ENCODE measurements around the gene LXN. TPM values are rescaled to one million over a fixed set of nuclear protein-coding genes. Genes with fewer than 3 reads are reported as not detected.

The LXN gene
- total and polyA plus RNA-seq, 2 of the 8 experiments (the other 6 are each of a cell fraction or from before 2014, with no cell fraction given) = 3.2 to 4.7 TPM

- no peak overlapping the region for H3K56ac ChIP-seq (replicated peaks; ENCODE audit: insufficient read length, low read depth, low read length)
- CTCF ChIA-PET (ENCODE audit: partially characterized antibody) = interaction anchor here (1.2 to 2.4 kb wide), 4 partner anchors 7 to 18 kb away, joined by 3 to 7 read pairs (median 4); partner anchors contain the start of gene GFM1
- TF ChIP-seq FOSL1 (IDR thresholded peaks at IDR 0.05; ENCODE audit: insufficient read depth, low read depth, low read length) (no peak), SP2 (IDR thresholded peaks at IDR 0.05; ENCODE audit: low read length) (no peak), RFX5 (IDR thresholded peaks at IDR 0.05; ENCODE audit: borderline replicate concordance, low read depth, low read length) (no peak), PHF8 (conservative IDR thresholded peaks at IDR 0.05; ENCODE audit: low read depth, low read length) (no peak), RBBP5 (IDR thresholded peaks at IDR 0.05; ENCODE audit: borderline replicate concordance, low read depth, low read length) (no peak), MAX (IDR thresholded peaks at IDR 0.05) (no peak), CBX5 (IDR thresholded peaks at IDR 0.05; ENCODE audit: low read depth, low read length) (no peak), GABPA (IDR thresholded peaks at IDR 0.05; ENCODE audit: borderline replicate concordance, insufficient read depth, low read length) (no peak), JUN (IDR thresholded peaks at IDR 0.05; ENCODE audit: low read depth, low read length) (no peak), CTCF (IDR thresholded peaks at IDR 0.05; ENCODE audit: control extremely low read depth in 1 of 3, insufficient read depth in 1 of 3, low read depth in 1 of 3, low read length in 3 of 3) (no peak), POLR2AphosphoS5 (IDR thresholded peaks at IDR 0.05; ENCODE audit: low read depth, low read length) (no peak)
Observed at GRCh38 chr3:158652463-158652862, 20.0 kb downstream of the LXN start.

More at GRCh38 chr3:158652463-158652862, 20.0 kb downstream of the LXN start:
- H2BK20ac ChIP-seq (ENCODE audit: low read length) = no peak overlapping the region
- H3K27me3 ChIP-seq (replicated peaks in 1 of 4; ENCODE audit: control insufficient read depth in 3 of 4, extremely low read depth in 1 of 4, insufficient read depth in 3 of 4, low read length in 3 of 4) = no peaks in the 10 kb centered on the region
- no peak overlapping the region for H3K18ac ChIP-seq (ENCODE audit: extremely low read depth, low read length)
- H4K91ac ChIP-seq (replicated peaks; ENCODE audit: insufficient read length, low read length) = no peak overlapping the region
- DNase-seq (ENCODE audit: low read depth in 1 of 2, low spot score in 2 of 2) (no peak), FAIRE-seq (no peak)
- WGBS, 2 experiments (ENCODE audit: extremely low coverage in 1 of 2, insufficient coverage in 1 of 2, insufficient read length in 1 of 2, insufficient replicate concordance in 2 of 2, low coverage in 1 of 2, low lambda C conversion rate in 2 of 2, missing lambda C conversion rate in 1 of 2) = 94% methylated on average over 3 of the region's 3 CpGs; no CpG with 5 or more reads in 1 of the 2 experiments
- peaks cover 2 to 42% (median 14%) of the 10 kb centered on the region in 4 experiments; a peak in 6 of 8 replicates for H3K36me3 ChIP-seq (ENCODE audit: control insufficient read depth in 2 of 4, insufficient read depth in 4 of 4, low read length in 3 of 4)
- no peaks in the 10 kb centered on the region for H4K20me1 ChIP-seq (replicated peaks in 1 of 2; ENCODE audit: control insufficient read depth in 1 of 2, insufficient read depth in 2 of 2, low read length in 2 of 2)
- no peak overlapping the region for H4K5ac ChIP-seq (ENCODE audit: insufficient read length, low read depth, low read length)
- no peaks in the 10 kb centered on the region for H3K4me1 ChIP-seq (replicated peaks in 1 of 4; ENCODE audit: control insufficient read depth in 3 of 4, insufficient read depth in 4 of 4, low read length in 3 of 4)
- no peak overlapping the region for H4K8ac ChIP-seq (ENCODE audit: extremely low read depth, insufficient read depth, low read length)
- H2BK5ac ChIP-seq (ENCODE audit: low read depth, low read length) = no peak overlapping the region
- H3K27ac ChIP-seq (ENCODE audit: low read depth, low read length) = no peak overlapping the region
- H3K9me3 ChIP-seq (ENCODE audit: insufficient read depth in 2 of 2, low read depth in 1 of 2, low read length in 1 of 2) = no peaks in the 10 kb centered on the region
- no peak overlapping the region for H3K9ac ChIP-seq (replicated peaks in 1 of 4; ENCODE audit: extremely low read depth in 1 of 4, low read depth in 3 of 4, low read length in 3 of 4)
- no peak overlapping the region for H3K23ac ChIP-seq (ENCODE audit: insufficient read length)
- POLR2A ChIA-PET (ENCODE audit: partially characterized antibody) = no interaction called here
- no peak overlapping the region for H2BK12ac ChIP-seq (ENCODE audit: low read depth, low read length)
- no peak overlapping the region for H2AFZ ChIP-seq (ENCODE audit: low read length)
- no peaks in the 10 kb centered on the region; the same call in 1 of the 2 replicates for H3K79me1 ChIP-seq (ENCODE audit: low read depth, low read length)
- H3K4me2 ChIP-seq (ENCODE audit: insufficient read depth in 1 of 2, low read depth in 2 of 2, low read length in 2 of 2) = no peak overlapping the region
- H3K79me2 ChIP-seq (ENCODE audit: control insufficient read depth in 1 of 2, insufficient read depth in 2 of 2, low read length in 2 of 2) = 0 out of 4 replicates have a peak, but pooled peaks cover 0 to under 1% of the 10 kb centered on the region in 2 experiments
- no peak overlapping the region for H2BK15ac ChIP-seq (ENCODE audit: low read length)
- H3K4me3 ChIP-seq (ENCODE audit: extremely low read depth in 1 of 4, insufficient read depth in 2 of 4, low read depth in 3 of 4, low read length in 4 of 4) = no peak overlapping the region
- no peak overlapping the region for H3K14ac ChIP-seq (ENCODE audit: insufficient read length)
- no peak overlapping the region for H2AK5ac ChIP-seq (ENCODE audit: low read depth, low read length)
- H3K23me2 ChIP-seq (ENCODE audit: low read depth, low read length) = no peaks in the 10 kb centered on the region
- H2BK120ac ChIP-seq (replicated peaks; ENCODE audit: low read depth, low read length) = no peak overlapping the region
- no peak overlapping the region for H3K4ac ChIP-seq (replicated peaks; ENCODE audit: insufficient read length, low read depth, low read length)

Measured in H1 (cell line).